ENCODE measurements around the gene NECAB3. TPM values are rescaled to one million over a fixed set of nuclear protein-coding genes. Genes with fewer than 3 reads are reported as not detected.
A peak's percentile ranks its signal among the peaks of the same experiment; 100 is the strongest.

Gene NECAB3
- total RNA-seq, 1 experiment from 2014 or later, result 105 TPM

DNA sequence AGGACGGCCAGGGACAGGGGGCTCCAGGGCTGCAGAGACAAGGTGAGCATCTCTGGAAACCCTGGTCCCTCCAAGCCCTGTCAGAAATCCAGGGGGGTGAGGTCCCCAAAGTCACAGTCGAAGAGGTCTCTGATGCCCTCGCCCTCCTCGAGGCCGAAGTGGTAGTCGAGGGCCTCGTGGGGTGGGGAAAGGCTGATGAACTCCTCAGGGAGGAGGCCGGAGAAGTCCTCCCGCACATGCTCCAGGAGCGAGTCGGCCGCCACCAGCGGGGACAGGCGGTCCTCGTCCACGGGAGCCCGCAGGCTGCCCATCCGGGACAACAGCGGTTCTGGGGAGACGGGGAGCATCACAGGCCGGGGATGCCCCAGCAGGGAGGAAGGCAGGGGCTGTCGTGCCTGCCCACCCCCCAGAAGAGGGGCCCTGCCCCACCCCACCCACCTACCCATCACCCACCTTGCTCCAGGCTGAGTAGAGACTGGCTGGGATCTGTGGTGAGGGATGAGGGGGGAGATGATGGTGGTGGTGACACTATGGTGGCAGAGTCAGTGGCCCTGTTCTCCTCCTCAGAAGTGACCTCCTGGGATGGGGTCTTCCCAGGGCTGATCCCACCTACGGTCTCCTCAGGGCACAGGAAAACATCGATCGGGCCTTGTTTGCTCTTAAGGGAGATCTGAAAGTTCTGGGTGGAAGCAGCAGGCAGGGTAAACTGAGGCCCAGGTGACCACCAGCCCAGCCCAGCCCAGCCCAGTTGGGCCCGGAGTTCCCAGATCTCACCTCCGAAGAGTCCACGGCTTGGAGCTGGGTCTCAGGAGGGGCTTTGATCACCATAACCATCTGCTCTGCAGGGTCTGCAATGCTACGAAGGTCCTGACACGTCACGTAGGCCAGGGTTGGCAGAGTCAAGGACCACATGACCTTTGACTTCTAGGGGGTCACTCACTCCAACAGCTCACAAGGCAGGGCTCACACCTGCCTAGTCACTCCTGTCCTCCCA is 2.7 kb upstream of the NECAB3 start:
- Histone ChIP-seq H3K9me3 (no peaks in the 10 kb centered on the region), H3K4me1 (peaks cover 18% of the 10 kb centered on the region), H3K4me3 (ENCODE audit: low read depth, low read length) (no peak overlapping the region), H3K27me3 (replicated peaks; ENCODE audit: control insufficient read depth, insufficient read depth, low read length) (no peaks in the 10 kb centered on the region), H3K36me3 (ENCODE audit: control insufficient read depth, insufficient read depth, low read length) (peaks cover 6% of the 10 kb centered on the region; the same call in 1 of the 2 replicates)
- ChIA-PET CTCF (no interaction called here), POLR2A (interaction anchor here (1.0 kb wide), 1 partner anchor 10 kb away, joined by 4 read pairs; the partner anchor contains the start of gene ACTL10)
- TF ChIP-seq, protein P1, sequence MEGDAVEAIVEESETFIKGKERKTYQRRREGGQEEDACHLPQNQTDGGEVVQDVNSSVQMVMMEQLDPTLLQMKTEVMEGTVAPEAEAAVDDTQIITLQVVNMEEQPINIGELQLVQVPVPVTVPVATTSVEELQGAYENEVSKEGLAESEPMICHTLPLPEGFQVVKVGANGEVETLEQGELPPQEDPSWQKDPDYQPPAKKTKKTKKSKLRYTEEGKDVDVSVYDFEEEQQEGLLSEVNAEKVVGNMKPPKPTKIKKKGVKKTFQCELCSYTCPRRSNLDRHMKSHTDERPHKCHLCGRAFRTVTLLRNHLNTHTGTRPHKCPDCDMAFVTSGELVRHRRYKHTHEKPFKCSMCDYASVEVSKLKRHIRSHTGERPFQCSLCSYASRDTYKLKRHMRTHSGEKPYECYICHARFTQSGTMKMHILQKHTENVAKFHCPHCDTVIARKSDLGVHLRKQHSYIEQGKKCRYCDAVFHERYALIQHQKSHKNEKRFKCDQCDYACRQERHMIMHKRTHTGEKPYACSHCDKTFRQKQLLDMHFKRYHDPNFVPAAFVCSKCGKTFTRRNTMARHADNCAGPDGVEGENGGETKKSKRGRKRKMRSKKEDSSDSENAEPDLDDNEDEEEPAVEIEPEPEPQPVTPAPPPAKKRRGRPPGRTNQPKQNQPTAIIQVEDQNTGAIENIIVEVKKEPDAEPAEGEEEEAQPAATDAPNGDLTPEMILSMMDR (IDR thresholded peaks at IDR 0.05; ENCODE audit: insufficient read depth in 1 of 2, low read depth in 1 of 2, low read length in 1 of 2, severe bottlenecking in 1 of 2, unreplicated experiment in 1 of 2), result no peak
- no peaks in the 10 kb centered on the region for H3K27me3 Mint-ChIP-seq (ENCODE audit: insufficient read depth, unreplicated experiment)
- no peaks in the 10 kb centered on the region for H3K9me3 Mint-ChIP-seq (ENCODE audit: unreplicated experiment)
- peaks cover 34% of the 10 kb centered on the region for H3K4me1 Mint-ChIP-seq (ENCODE audit: low read depth, unreplicated experiment)
- H3K4me3 Mint-ChIP-seq (ENCODE audit: unreplicated experiment), result no peak overlapping the region
- intact Hi-C loops (cut with micrococcal nuclease; ENCODE audit: unreplicated experiment), result no loop called here
- no peak for DNase-seq
- no peak overlapping the region for H3K27ac Mint-ChIP-seq (ENCODE audit: unreplicated experiment)
- peaks cover 83% of the 10 kb centered on the region for H3K36me3 Mint-ChIP-seq (ENCODE audit: insufficient read depth, unreplicated experiment)
- BruUV-seq (replicated peaks), result no TSS peak

- Mint-ChIP-seq H3K27me3 (ENCODE audit: insufficient read depth, unreplicated experiment) (no peaks in the 10 kb centered on the region), H3K4me1 (ENCODE audit: low read depth, unreplicated experiment) (peaks cover 31% of the 10 kb centered on the region), H3K27ac (ENCODE audit: unreplicated experiment) (peak overlapping the region; percentile 73), H3K9me3 (ENCODE audit: unreplicated experiment) (no peaks in the 10 kb centered on the region), H3K4me3 (ENCODE audit: unreplicated experiment) (peak overlapping the region; percentile 32), H3K36me3 (ENCODE audit: insufficient read depth, unreplicated experiment) (peaks cover 76% of the 10 kb centered on the region)
- TF ChIP-seq, protein P1 (IDR thresholded peaks at IDR 0.05; ENCODE audit: insufficient read depth in 1 of 2, low read depth in 1 of 2, low read length in 1 of 2, severe bottlenecking in 1 of 2, unreplicated experiment in 1 of 2), result no peak
- Histone ChIP-seq H3K27me3 (replicated peaks; ENCODE audit: control insufficient read depth, insufficient read depth, low read length) (no peaks in the 10 kb centered on the region), H3K36me3 (ENCODE audit: control insufficient read depth, insufficient read depth, low read length) (peaks cover 7% of the 10 kb centered on the region), H3K4me3 (ENCODE audit: low read depth, low read length) (no peak overlapping the region), H3K9me3 (no peaks in the 10 kb centered on the region), H3K4me1 (peaks cover 18% of the 10 kb centered on the region)
- DNase-seq, result no peak
- CTCF ChIA-PET, result no interaction called here
- POLR2A ChIA-PET, result interaction anchor here (1.0 kb wide), 1 partner anchor 9 kb away, joined by 4 read pairs; the partner anchor contains the start of gene ACTL10
- BruUV-seq (replicated peaks), result no TSS peak
- intact Hi-C loops (cut with micrococcal nuclease; ENCODE audit: unreplicated experiment), result no loop called here
Observed at GRCh38 chr20:33676121-33676520, 1.9 kb upstream of the NECAB3 start.

GRCh38 chr20:33675136-33675959 is 1.1 kb upstream of the NECAB3 start:
- H3K27me3 ChIP-seq (replicated peaks; ENCODE audit: control insufficient read depth, insufficient read depth, low read length), result no peaks in the 10 kb centered on the region
- no peaks in the 10 kb centered on the region for H3K27me3 Mint-ChIP-seq (ENCODE audit: insufficient read depth, unreplicated experiment)
- peaks cover 68% of the 10 kb centered on the region for H3K36me3 Mint-ChIP-seq (ENCODE audit: insufficient read depth, unreplicated experiment)
- H3K9me3 ChIP-seq, result no peaks in the 10 kb centered on the region
- H3K4me1 Mint-ChIP-seq (ENCODE audit: low read depth, unreplicated experiment), result peaks cover 31% of the 10 kb centered on the region
- intact Hi-C loops (cut with micrococcal nuclease; ENCODE audit: unreplicated experiment), result no loop called here
- H3K4me3 Mint-ChIP-seq (ENCODE audit: unreplicated experiment), result peak overlapping the region; percentile 99
- no TSS peak for BruUV-seq (replicated peaks)
- POLR2A ChIA-PET, result interaction anchor here (0.6 to 1.0 kb wide), 4 partner anchors 9 to 22 kb away, joined by 4 read pairs; partner anchors contain the start of gene ACTL10
- H3K4me3 ChIP-seq (ENCODE audit: low read depth, low read length), result peak overlapping the region; percentile 85
- H3K4me1 ChIP-seq, result peaks cover 18% of the 10 kb centered on the region
- DNase-seq, result no peak
- peaks cover 8% of the 10 kb centered on the region for H3K36me3 ChIP-seq (ENCODE audit: control insufficient read depth, insufficient read depth, low read length)
- TF ChIP-seq, protein P1 (IDR thresholded peaks at IDR 0.05; ENCODE audit: insufficient read depth in 1 of 2, low read depth in 1 of 2, low read length in 1 of 2, severe bottlenecking in 1 of 2, unreplicated experiment in 1 of 2), result no peak
- peak overlapping the region; percentile 73 for H3K27ac Mint-ChIP-seq (ENCODE audit: unreplicated experiment)
- H3K9me3 Mint-ChIP-seq (ENCODE audit: unreplicated experiment), result no peaks in the 10 kb centered on the region
- CTCF ChIA-PET, result interaction anchor here (0.5 to 1.9 kb wide), 3 partner anchors 9 to 489 kb away, joined by 3 to 8 read pairs (median 3); partner anchors contain the start of gene ACTL10

Measured in Caco-2 (cell line).